Right cardiac atrium (tissue), 5 donors: ENCODE results near the gene JAKMIP1. TPM values are rescaled to one million over a fixed set of nuclear protein-coding genes. Genes with fewer than 3 reads are reported as not detected.
A peak's percentile ranks its signal among the peaks of the same experiment; 100 is the strongest.

Experiments used
- ATAC-seq, 2 donors: fragments of 200-7000 bp; cut with Tn5 transposase; one replicate each; pipeline versions ENCODE4 v1.8.0 to v1.9.1; 2020; ENCODE audit warnings: moderate library complexity in 2 of 2, mild to moderate bottlenecking in 1 of 2
- DNase-seq, 3 donors: peaks; one replicate each; pipeline ENCODE4 v3.0.0-alpha.2; 2020
- H3K27ac ChIP-seq: one replicate; pipeline ENCODE4 v1.5.1; 2013; ENCODE audit warnings: mild to moderate bottlenecking, low read length, control low read depth, moderate library complexity
- H3K27me3 ChIP-seq: one replicate; pipeline ENCODE4 v1.6.1; 2013; ENCODE audit not compliant: control insufficient read depth, insufficient read depth
- H3K4me1 ChIP-seq: one replicate; pipeline ENCODE4 v1.6.1; 2013; ENCODE audit warnings: low read length; ENCODE audit not compliant: control insufficient read depth, insufficient read depth
- H3K4me3 ChIP-seq: one replicate; pipeline ENCODE4 v1.5.1; 2013; ENCODE audit warnings: low read length, control low read depth
- H3K9me3 ChIP-seq: one replicate; pipeline ENCODE4 v1.6.1; 2013; ENCODE audit warnings: low read length; ENCODE audit not compliant: control insufficient read depth
- WGBS: extraction: QIAGEN DNeasy Blood & Tissue Kit; methylation state at CpG from one replicate; pipeline ENCODE4 v1.1.7; 2013; 5-methylcytosine and 5-hydroxymethylcytosine counted together
- intact Hi-C, 4 donors: fragments of 100-400 bp; cut with DNase I; formaldehyde crosslinking; loops; one replicate each; pipeline versions ENCODE4 v1.11.0 to v1.14.0; 2022 to 2023
- polyA plus RNA-seq: library from polyadenylated mRNA; stranded (reverse); fragments of 200-250 nt; gene quantifications from one replicate; pipeline ENCODE4 v1.2.3, GENCODE V29; 2013
- total RNA-seq, 4 donors: library from RNA; stranded (reverse); fragmentation: NEBNext Ultra II Directional; extraction: Animal tissue kit (Norgen Biotek cat#: 25700); gene quantifications; one replicate each; pipeline ENCODE4 v1.2.1, GENCODE V29; 2021
- donor health status: healthy with polysubstance abuse.
- donor health status: DM: no; HTN: yes; CAD: no.
- donor health status: DM: no; HTN: no; CAD: no.
- donor health status: DM: no; HTN: yes; CAD: no; lungs with severe emphysema.
- donor health status: DM: yes; HTN: yes; CAD: no.

JAKMIP1 gene
- total and polyA plus RNA-seq, 5 donors: 0.07 to 0.28 (median 0.20) TPM; not detected in 2

- Histone ChIP-seq H3K9me3 (no peaks in the 10 kb centered on the region), H3K27ac (no peak overlapping the region), H3K4me1 (no peaks in the 10 kb centered on the region), H3K4me3 (no peak overlapping the region), H3K27me3 (no peaks in the 10 kb centered on the region)
- DNase-seq (no peak), ATAC-seq (no peak)
- intact Hi-C loops: no loop called here
- 57% methylated on average over 17 of the region's 17 CpGs for WGBS
Observed at GRCh38 chr4:6235901-6236640, 35.7 kb upstream of the JAKMIP1 start.

- Histone ChIP-seq H3K9me3 (no peaks in the 10 kb centered on the region), H3K4me3 (no peak overlapping the region), H3K27me3 (no peaks in the 10 kb centered on the region), H3K4me1 (no peaks in the 10 kb centered on the region), H3K27ac (no peak overlapping the region)
- ATAC-seq (no peak), DNase-seq (no peak)
- WGBS: 75% methylated on average over 7 of the region's 7 CpGs
- intact Hi-C loops: no loop called here
Observed at GRCh38 chr4:6235012-6235411, 34.7 kb upstream of the JAKMIP1 start.

- WGBS: 81% methylated on average over 6 of the region's 6 CpGs
Observed at GRCh38 chr4:6233929-6234328, 33.6 kb upstream of the JAKMIP1 start.

GRCh38 chr4:6232836-6233785, 32.8 kb upstream of the JAKMIP1 start:
- no peaks in the 10 kb centered on the region for H3K9me3 ChIP-seq
- H3K4me3 ChIP-seq: no peak overlapping the region
- no peaks in the 10 kb centered on the region for H3K27me3 ChIP-seq
- 83% methylated on average over 30 of the region's 30 CpGs for WGBS
- H3K4me1 ChIP-seq: no peaks in the 10 kb centered on the region
- no peak for ATAC-seq
- intact Hi-C loops: no loop called here
- H3K27ac ChIP-seq: no peak overlapping the region
- no peak for DNase-seq

More at GRCh38 chr4:6233929-6234328, 33.6 kb upstream of the JAKMIP1 start:
- ATAC-seq (no peak), DNase-seq (no peak)
- Histone ChIP-seq H3K27me3 (no peaks in the 10 kb centered on the region), H3K4me3 (no peak overlapping the region), H3K4me1 (no peaks in the 10 kb centered on the region), H3K27ac (no peak overlapping the region), H3K9me3 (no peaks in the 10 kb centered on the region)
- intact Hi-C loops: no loop called here

GRCh38 chr4:6231663-6232165, 31.4 kb upstream of the JAKMIP1 start:
- intact Hi-C loops: no loop called here

GRCh38 chr4:6230827-6231662, 30.7 kb upstream of the JAKMIP1 start:
- H3K27me3 ChIP-seq: no peaks in the 10 kb centered on the region
- DNase-seq: no peak
- no peak overlapping the region for H3K4me3 ChIP-seq
- ATAC-seq: no peak
- H3K4me1 ChIP-seq: no peaks in the 10 kb centered on the region
- H3K9me3 ChIP-seq: no peaks in the 10 kb centered on the region
- no peak overlapping the region for H3K27ac ChIP-seq
- WGBS: 87% methylated on average over 21 of the region's 21 CpGs
- intact Hi-C loops: no loop called here

More at GRCh38 chr4:6231663-6232165, 31.4 kb upstream of the JAKMIP1 start:
- no peak for DNase-seq
- Histone ChIP-seq H3K4me3 (no peak overlapping the region), H3K27me3 (no peaks in the 10 kb centered on the region), H3K9me3 (no peaks in the 10 kb centered on the region), H3K27ac (no peak overlapping the region), H3K4me1 (no peaks in the 10 kb centered on the region)
- ATAC-seq: no peak
- WGBS: 65% methylated on average over 7 of the region's 7 CpGs

GRCh38 chr4:6230502-6230785, 30.1 kb upstream of the JAKMIP1 start:
- Histone ChIP-seq H3K4me3 (no peak overlapping the region), H3K27me3 (no peaks in the 10 kb centered on the region), H3K4me1 (no peaks in the 10 kb centered on the region), H3K27ac (no peak overlapping the region), H3K9me3 (no peaks in the 10 kb centered on the region)
- intact Hi-C loops: no loop called here
- DNase-seq: no peak
- 54% methylated on average over 3 of the region's 3 CpGs for WGBS
- no peak for ATAC-seq

GRCh38 chr4:6229671-6230501, 29.5 kb upstream of the JAKMIP1 start:
- ATAC-seq (no peak), DNase-seq (no peak)
- H3K4me1 ChIP-seq: no peaks in the 10 kb centered on the region
- no peak overlapping the region for H3K27ac ChIP-seq
- WGBS: 79% methylated on average over 18 of the region's 18 CpGs
- intact Hi-C loops: no loop called here
- H3K27me3 ChIP-seq: no peaks in the 10 kb centered on the region
- no peaks in the 10 kb centered on the region for H3K9me3 ChIP-seq
- H3K4me3 ChIP-seq: no peak overlapping the region

GRCh38 chr4:6229095-6229494, 28.7 kb upstream of the JAKMIP1 start:
- no peaks in the 10 kb centered on the region for H3K4me1 ChIP-seq
- ATAC-seq (peak; percentile 34 to 43), DNase-seq (peak in 1 of 3 donors; percentile 66)
- intact Hi-C loops: no loop called here
- H3K4me3 ChIP-seq: no peak overlapping the region
- H3K9me3 ChIP-seq: no peaks in the 10 kb centered on the region
- WGBS: 31% methylated on average over 7 of the region's 7 CpGs
- no peak overlapping the region for H3K27ac ChIP-seq
- H3K27me3 ChIP-seq: no peaks in the 10 kb centered on the region
